Measurements from ENCODE around the gene GABRG3. TPM values are rescaled to one million over a fixed set of nuclear protein-coding genes. Genes with fewer than 3 reads are reported as not detected.
A peak's percentile ranks its signal among the peaks of the same experiment; 100 is the strongest.

Gene GABRG3
- polyA plus RNA-seq, 1 donor = 0.57 TPM

DNA sequence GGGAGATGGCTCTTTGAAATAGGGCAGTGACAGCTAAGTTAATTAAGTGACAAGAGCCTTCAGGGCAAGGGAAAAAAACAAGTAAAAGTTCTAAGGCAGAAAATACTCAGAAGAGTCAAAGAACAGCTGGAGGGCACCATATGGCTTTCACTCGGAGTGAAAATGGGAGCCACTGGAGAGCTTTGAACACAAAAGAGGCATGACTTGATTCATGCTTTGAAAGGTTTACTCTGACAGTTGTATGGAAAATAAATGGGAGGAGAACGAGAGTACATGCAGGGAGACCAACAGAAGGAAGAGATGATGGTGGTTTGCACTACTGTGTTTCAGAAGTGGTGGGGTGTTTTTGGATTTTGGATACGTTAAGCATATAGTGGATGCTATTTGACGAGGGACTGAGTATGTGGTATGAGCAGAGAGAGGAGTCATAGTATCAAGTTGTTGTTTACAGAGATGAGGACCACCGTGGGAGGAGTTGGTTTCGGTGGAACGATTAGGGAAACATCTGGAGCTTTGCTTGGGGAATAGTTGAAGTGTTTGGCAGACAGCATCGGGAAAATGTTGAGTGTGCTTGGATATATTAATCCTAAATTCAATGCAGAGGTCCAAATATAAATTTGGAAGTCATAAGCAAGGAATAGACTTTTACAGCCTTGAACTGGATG is 411.5 kb downstream of the GABRG3 start:
- H3K4me3 ChIP-seq (ENCODE audit: low read length) = no peak overlapping the region

DNA sequence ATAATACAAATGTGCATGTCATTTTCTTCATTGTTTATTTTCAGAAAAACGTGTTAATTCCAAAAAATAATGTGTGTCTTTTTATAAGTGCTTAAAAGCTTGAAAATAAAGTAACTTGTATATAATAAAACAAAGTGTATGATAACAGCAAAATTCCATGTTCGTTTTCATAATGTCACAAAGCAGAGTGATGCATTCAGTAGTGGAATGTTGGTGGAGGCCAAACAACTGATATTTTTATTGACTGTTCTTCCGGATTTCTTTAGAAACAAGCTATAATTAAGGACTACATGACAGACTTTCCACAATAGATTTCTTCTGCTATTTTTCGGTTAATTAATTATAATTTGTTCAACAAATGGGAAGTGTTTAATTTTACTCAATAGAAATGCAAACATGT is 412.7 kb downstream of the GABRG3 start:
- no peak for DNase-seq
- Histone ChIP-seq H3K27me3 (ENCODE audit: control insufficient read depth, insufficient read depth, low read length) (no peaks in the 10 kb centered on the region), H3K4me1 (ENCODE audit: control insufficient read depth, insufficient read depth, low read length) (no peaks in the 10 kb centered on the region), H3K4me3 (ENCODE audit: low read length) (no peak overlapping the region), H3K27ac (ENCODE audit: low read length) (no peak overlapping the region), H3K36me3 (ENCODE audit: control insufficient read depth, insufficient read depth, low read length) (no peaks in the 10 kb centered on the region), H3K9me3 (ENCODE audit: control insufficient read depth, low read depth, low read length) (no peaks in the 10 kb centered on the region)
- 67% methylated on average over 3 of the region's 4 CpGs for WGBS (ENCODE audit: insufficient coverage, low lambda C conversion rate)

More for the DNA sequence above, 411.5 kb downstream of the GABRG3 start:
- Histone ChIP-seq H3K27me3 (ENCODE audit: control insufficient read depth, insufficient read depth, low read length) (no peaks in the 10 kb centered on the region), H3K4me1 (ENCODE audit: control insufficient read depth, insufficient read depth, low read length) (no peaks in the 10 kb centered on the region), H3K27ac (ENCODE audit: low read length) (no peak overlapping the region), H3K36me3 (ENCODE audit: control insufficient read depth, insufficient read depth, low read length) (no peaks in the 10 kb centered on the region), H3K9me3 (ENCODE audit: control insufficient read depth, low read depth, low read length) (no peaks in the 10 kb centered on the region)
- peak in 1 of 2 donors; percentile 18 for DNase-seq
- 66% methylated on average over 2 of the region's 8 CpGs for WGBS (ENCODE audit: insufficient coverage, low lambda C conversion rate)

DNA sequence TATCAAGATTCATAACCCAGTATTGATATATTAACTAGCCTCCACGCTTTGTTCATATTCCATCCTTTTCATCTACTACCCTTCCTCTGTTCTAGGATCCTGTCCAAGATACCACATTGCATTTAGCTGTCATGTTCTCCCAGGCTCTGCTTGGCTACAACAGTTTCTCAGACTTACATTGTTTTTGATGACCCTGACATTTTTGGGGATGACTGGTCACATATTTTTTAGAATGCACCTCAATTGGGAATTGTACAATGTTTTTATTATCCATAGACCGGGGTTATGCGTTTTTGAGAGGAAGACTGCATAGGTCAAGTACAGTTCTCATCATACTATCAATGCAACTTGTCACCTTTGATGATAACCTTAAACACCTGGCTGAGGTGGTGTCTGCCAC is 421.2 kb downstream of the GABRG3 start:
- H3K27ac ChIP-seq (ENCODE audit: low read length) = no peak overlapping the region
- H3K27me3 ChIP-seq (ENCODE audit: control insufficient read depth, insufficient read depth, low read length) = no peaks in the 10 kb centered on the region

DNA sequence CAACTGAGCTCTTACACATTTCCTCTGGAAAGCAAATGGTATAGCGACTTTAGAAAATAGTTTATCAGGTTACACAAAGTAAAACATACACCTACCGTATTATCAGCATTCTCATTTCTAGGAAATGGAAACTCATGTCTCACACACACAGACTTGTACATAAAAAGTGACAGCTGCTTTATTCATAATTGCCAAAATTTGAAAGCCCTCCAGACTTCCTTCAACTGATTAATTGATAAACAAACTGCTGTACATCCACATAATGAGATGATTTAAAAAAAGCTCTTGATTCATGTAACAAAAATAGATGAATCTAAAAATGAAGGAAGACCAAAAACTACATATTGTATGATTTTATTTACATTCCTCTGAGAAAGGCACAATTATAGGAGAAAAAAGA is 425.5 kb downstream of the GABRG3 start:
- no peak for DNase-seq
- H3K36me3 ChIP-seq (ENCODE audit: control insufficient read depth, insufficient read depth, low read length) = no peaks in the 10 kb centered on the region
- no peak overlapping the region for H3K27ac ChIP-seq (ENCODE audit: low read length)
- no peak overlapping the region for H3K4me3 ChIP-seq (ENCODE audit: low read length)
- no peaks in the 10 kb centered on the region for H3K4me1 ChIP-seq (ENCODE audit: control insufficient read depth, insufficient read depth, low read length)
- no peaks in the 10 kb centered on the region for H3K9me3 ChIP-seq (ENCODE audit: control insufficient read depth, low read depth, low read length)
- H3K27me3 ChIP-seq (ENCODE audit: control insufficient read depth, insufficient read depth, low read length) = no peaks in the 10 kb centered on the region
- no CpG with 5 or more reads among the region's 2 CpGs for WGBS (ENCODE audit: insufficient coverage, low lambda C conversion rate)

More for the DNA sequence above, 421.2 kb downstream of the GABRG3 start:
- WGBS (ENCODE audit: insufficient coverage, low lambda C conversion rate) = 100% methylated on average over 1 of the region's 3 CpGs
- no peaks in the 10 kb centered on the region for H3K36me3 ChIP-seq (ENCODE audit: control insufficient read depth, insufficient read depth, low read length)
- no peaks in the 10 kb centered on the region for H3K9me3 ChIP-seq (ENCODE audit: control insufficient read depth, low read depth, low read length)
- H3K4me3 ChIP-seq (ENCODE audit: low read length) = no peak overlapping the region
- no peak for DNase-seq
- no peaks in the 10 kb centered on the region for H3K4me1 ChIP-seq (ENCODE audit: control insufficient read depth, insufficient read depth, low read length)

DNA sequence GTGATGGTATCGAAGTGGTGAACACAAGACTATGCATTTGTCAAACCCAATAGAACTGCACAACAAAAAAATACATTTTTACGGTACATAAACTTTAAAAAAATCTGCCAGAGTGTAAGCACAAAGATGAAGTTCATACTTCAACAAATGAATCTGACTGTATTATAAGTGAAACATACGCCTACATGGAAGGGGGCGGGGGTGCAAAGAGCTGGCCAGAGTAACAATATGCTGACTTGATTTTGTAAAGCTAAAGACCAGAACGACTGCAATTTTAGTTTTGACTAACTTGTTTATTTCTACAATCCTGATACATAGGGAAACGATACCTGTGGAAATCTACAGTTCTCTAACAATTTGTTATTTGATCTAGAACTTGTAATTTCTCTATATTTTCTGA is 426.0 kb downstream of the GABRG3 start:
- DNase-seq = no peak
- Histone ChIP-seq H3K4me1 (ENCODE audit: control insufficient read depth, insufficient read depth, low read length) (no peaks in the 10 kb centered on the region), H3K27ac (ENCODE audit: low read length) (no peak overlapping the region), H3K4me3 (ENCODE audit: low read length) (no peak overlapping the region), H3K27me3 (ENCODE audit: control insufficient read depth, insufficient read depth, low read length) (no peaks in the 10 kb centered on the region), H3K36me3 (ENCODE audit: control insufficient read depth, insufficient read depth, low read length) (no peaks in the 10 kb centered on the region), H3K9me3 (ENCODE audit: control insufficient read depth, low read depth, low read length) (no peaks in the 10 kb centered on the region)
- 92% methylated on average over 4 of the region's 6 CpGs for WGBS (ENCODE audit: insufficient coverage, low lambda C conversion rate)

DNA sequence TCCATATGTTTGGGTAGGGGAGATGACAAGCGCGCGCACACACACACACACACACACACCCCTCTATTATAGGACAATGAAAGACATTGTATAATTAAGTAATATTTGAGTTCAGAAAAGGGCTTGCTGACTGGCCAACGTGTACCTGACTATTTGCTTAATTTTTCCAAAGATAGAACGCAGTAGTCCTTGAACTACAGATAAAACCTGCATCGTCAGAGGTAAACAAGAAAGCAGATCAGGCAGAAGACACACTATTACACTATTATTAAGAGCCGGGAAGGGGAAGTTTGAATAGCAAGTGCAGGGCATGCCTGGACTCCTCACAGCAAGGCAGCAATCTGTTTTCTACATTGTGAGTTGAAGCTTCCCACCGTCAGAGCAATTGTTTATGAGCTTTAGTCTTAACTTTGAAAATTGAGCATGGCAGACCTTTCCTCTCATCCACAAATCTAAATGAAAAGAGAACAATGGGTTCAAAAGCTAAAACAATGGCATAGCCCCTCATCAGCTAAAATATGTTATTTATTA is 427.7 kb downstream of the GABRG3 start:
- DNase-seq = no peak
- no peaks in the 10 kb centered on the region for H3K9me3 ChIP-seq (ENCODE audit: control insufficient read depth, low read depth, low read length)
- WGBS (ENCODE audit: insufficient coverage, low lambda C conversion rate) = 25% methylated on average over 2 of the region's 8 CpGs
- H3K4me3 ChIP-seq (ENCODE audit: low read length) = no peak overlapping the region
- H3K27me3 ChIP-seq (ENCODE audit: control insufficient read depth, insufficient read depth, low read length) = no peaks in the 10 kb centered on the region
- no peak overlapping the region for H3K27ac ChIP-seq (ENCODE audit: low read length)
- no peaks in the 10 kb centered on the region for H3K36me3 ChIP-seq (ENCODE audit: control insufficient read depth, insufficient read depth, low read length)
- no peaks in the 10 kb centered on the region for H3K4me1 ChIP-seq (ENCODE audit: control insufficient read depth, insufficient read depth, low read length)

DNA sequence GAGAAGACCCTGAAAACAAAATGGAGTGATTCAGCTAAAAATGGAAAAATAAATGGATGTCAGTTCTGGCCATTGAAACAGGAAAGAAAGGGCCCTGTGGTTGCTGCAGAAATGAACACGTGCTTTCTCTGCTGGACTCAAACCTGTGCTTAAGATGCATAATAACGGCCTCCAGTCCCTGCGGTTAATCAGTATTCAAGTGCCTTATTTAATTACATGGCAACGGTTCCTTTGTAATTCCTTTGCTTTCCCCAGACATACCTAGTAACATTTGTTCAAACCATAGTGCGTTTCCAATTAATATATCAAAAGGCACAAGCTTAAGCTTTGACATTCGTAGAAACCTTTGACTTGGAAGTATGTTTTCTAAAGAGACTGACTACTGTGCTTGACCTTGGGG is 428.3 kb downstream of the GABRG3 start:
- Histone ChIP-seq H3K36me3 (ENCODE audit: control insufficient read depth, insufficient read depth, low read length) (no peaks in the 10 kb centered on the region), H3K9me3 (ENCODE audit: control insufficient read depth, low read depth, low read length) (no peaks in the 10 kb centered on the region), H3K4me3 (ENCODE audit: low read length) (no peak overlapping the region), H3K4me1 (ENCODE audit: control insufficient read depth, insufficient read depth, low read length) (no peaks in the 10 kb centered on the region), H3K27ac (ENCODE audit: low read length) (no peak overlapping the region), H3K27me3 (ENCODE audit: control insufficient read depth, insufficient read depth, low read length) (no peaks in the 10 kb centered on the region)
- no peak for DNase-seq
- WGBS (ENCODE audit: insufficient coverage, low lambda C conversion rate) = 45% methylated on average over 5 of the region's 6 CpGs

DNA sequence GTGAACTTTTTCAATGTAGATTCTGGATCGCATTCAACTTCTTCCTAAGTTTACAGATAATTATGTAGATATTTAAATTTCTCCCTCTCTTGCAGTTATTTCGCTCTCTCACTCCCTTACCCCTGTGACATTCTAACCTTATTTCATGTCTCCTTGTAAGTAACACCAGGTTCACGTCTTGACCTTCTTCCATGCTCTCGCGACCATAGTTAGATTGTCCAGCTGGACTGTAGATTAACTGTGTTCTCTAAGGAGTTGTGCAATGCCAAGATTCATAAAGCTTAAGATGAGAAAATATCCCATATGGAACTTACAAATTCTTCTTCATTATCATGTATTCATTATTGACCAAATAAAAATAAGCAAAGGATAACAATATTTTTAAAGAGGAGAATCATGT is 430.5 kb downstream of the GABRG3 start:
- Histone ChIP-seq H3K27me3 (ENCODE audit: control insufficient read depth, insufficient read depth, low read length) (no peaks in the 10 kb centered on the region), H3K27ac (ENCODE audit: low read length) (no peak overlapping the region), H3K4me3 (ENCODE audit: low read length) (no peak overlapping the region), H3K36me3 (ENCODE audit: control insufficient read depth, insufficient read depth, low read length) (no peaks in the 10 kb centered on the region), H3K9me3 (ENCODE audit: control insufficient read depth, low read depth, low read length) (no peaks in the 10 kb centered on the region), H3K4me1 (ENCODE audit: control insufficient read depth, insufficient read depth, low read length) (no peaks in the 10 kb centered on the region)
- WGBS (ENCODE audit: insufficient coverage, low lambda C conversion rate) = 100% methylated on average over 1 of the region's 5 CpGs
- no peak for DNase-seq

DNA sequence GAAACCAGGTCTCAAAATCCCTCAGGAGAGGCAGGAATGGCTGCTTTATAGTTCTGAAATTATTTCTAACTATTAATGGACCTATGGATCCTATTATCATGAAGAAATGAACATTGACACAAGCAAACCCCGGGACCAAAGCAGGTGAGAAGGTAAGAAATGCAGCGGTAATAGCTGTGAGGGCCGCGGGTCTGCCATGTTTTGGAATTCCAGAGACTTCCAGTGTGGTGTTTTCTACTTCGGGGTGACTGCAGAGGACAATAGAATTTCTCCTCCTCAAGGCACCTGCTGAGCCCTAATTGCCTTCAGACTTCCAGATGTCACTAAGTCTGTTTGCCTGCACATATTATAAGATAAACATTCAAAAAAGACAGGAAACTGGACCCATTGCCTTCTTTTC is 437.4 kb downstream of the GABRG3 start:
- Histone ChIP-seq H3K4me1 (ENCODE audit: control insufficient read depth, insufficient read depth, low read length) (no peaks in the 10 kb centered on the region), H3K36me3 (ENCODE audit: control insufficient read depth, insufficient read depth, low read length) (no peaks in the 10 kb centered on the region), H3K4me3 (ENCODE audit: low read length) (no peak overlapping the region), H3K27ac (ENCODE audit: low read length) (no peak overlapping the region), H3K9me3 (ENCODE audit: control insufficient read depth, low read depth, low read length) (no peaks in the 10 kb centered on the region), H3K27me3 (ENCODE audit: control insufficient read depth, insufficient read depth, low read length) (no peaks in the 10 kb centered on the region)
- no peak for DNase-seq
- WGBS (ENCODE audit: insufficient coverage, low lambda C conversion rate) = 67% methylated on average over 1 of the region's 5 CpGs

DNA sequence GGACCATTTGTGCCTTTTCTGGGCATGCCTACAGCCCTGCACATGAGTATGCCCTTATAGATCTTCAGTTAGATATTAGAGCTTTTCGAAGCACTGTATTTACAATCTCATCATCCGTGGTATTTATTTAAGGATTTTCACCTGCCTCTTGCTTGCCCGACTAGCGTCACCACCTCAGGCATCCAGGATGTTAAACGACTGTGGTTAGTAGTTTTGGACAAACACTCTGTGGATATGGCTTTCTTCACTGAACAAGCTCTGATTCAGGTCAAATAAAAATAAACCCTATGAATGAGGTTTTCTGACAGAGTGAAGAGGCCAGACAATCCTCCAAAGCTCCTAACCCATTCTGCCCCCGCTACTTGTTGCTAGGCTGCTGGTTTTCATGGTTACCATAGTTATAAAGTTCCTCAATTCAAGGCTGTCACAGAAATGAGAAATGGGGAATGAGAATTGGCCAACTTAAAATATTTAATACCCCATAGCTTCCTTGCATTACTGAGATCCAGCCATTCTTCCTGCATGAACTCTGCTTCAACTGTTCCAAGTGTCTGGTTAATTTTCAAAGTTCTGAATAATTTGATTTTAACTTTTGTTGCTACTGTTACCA is 440.1 kb downstream of the GABRG3 start:
- WGBS (ENCODE audit: insufficient coverage, low lambda C conversion rate) = no CpG with 5 or more reads among the region's 6 CpGs
- no peaks in the 10 kb centered on the region for H3K27me3 ChIP-seq (ENCODE audit: control insufficient read depth, insufficient read depth, low read length)
- no peaks in the 10 kb centered on the region for H3K4me1 ChIP-seq (ENCODE audit: control insufficient read depth, insufficient read depth, low read length)
- DNase-seq = no peak
- H3K4me3 ChIP-seq (ENCODE audit: low read length) = no peak overlapping the region
- no peak overlapping the region for H3K27ac ChIP-seq (ENCODE audit: low read length)
- H3K9me3 ChIP-seq (ENCODE audit: control insufficient read depth, low read depth, low read length) = no peaks in the 10 kb centered on the region
- no peaks in the 10 kb centered on the region for H3K36me3 ChIP-seq (ENCODE audit: control insufficient read depth, insufficient read depth, low read length)

DNA sequence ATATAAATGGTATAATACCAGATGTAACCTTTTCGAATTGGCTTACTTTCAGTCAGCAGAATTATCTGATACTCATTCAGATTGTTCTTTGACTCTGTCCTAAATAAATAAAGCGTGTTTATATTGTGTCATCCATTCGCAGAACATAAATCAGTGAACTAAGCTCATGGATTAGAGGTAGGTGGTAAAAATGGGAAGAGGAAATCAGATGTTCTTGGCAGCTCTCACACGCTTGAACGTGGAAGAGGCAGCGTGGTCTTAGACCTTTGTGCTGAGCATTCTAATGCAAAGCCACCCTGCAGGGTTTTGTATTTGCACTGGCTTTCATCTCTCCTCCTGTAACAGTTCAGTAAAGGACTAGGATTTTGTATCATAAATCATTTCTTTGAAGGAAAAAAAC is 441.4 kb downstream of the GABRG3 start:
- DNase-seq = no peak
- H3K27me3 ChIP-seq (ENCODE audit: control insufficient read depth, insufficient read depth, low read length) = no peaks in the 10 kb centered on the region
- no peak overlapping the region for H3K4me3 ChIP-seq (ENCODE audit: low read length)
- WGBS (ENCODE audit: insufficient coverage, low lambda C conversion rate) = 40% methylated on average over 1 of the region's 6 CpGs
- H3K4me1 ChIP-seq (ENCODE audit: control insufficient read depth, insufficient read depth, low read length) = no peaks in the 10 kb centered on the region
- H3K27ac ChIP-seq (ENCODE audit: low read length) = no peak overlapping the region
- H3K9me3 ChIP-seq (ENCODE audit: control insufficient read depth, low read depth, low read length) = no peaks in the 10 kb centered on the region
- no peaks in the 10 kb centered on the region for H3K36me3 ChIP-seq (ENCODE audit: control insufficient read depth, insufficient read depth, low read length)

Measured in large intestine (tissue), 3 donors.